ENCODE results near the gene MARCHF6.

MARCHF6 gene

GRCh38 chr5:10317825-10318682 lies 35.4 kb upstream of the MARCHF6 start:
- no peak for TF ChIP-seq ZFP3 (tag by site-specific recombination; IDR thresholded peaks at IDR 0.05; ENCODE audit: low read depth)
- TF ChIP-seq ZNF530 (tag by site-specific recombination; IDR thresholded peaks at IDR 0.05; ENCODE audit: low read depth) = no peak
- TF ChIP-seq BCL11B (tag by site-specific recombination; IDR thresholded peaks at IDR 0.05; ENCODE audit: low read depth) = no peak
- peak; percentile 69 for TF ChIP-seq SETDB1 (IDR thresholded peaks at IDR 0.05; ENCODE audit: insufficient read length, low read length)
- TF ChIP-seq ZNF223 (tag by site-specific recombination; IDR thresholded peaks at IDR 0.05) = no peak
- TF ChIP-seq KLF17 (tag by site-specific recombination; IDR thresholded peaks at IDR 0.05) = no peak
- TF ChIP-seq ZNF10 (tag by site-specific recombination; IDR thresholded peaks at IDR 0.05) = no peak
- TF ChIP-seq ZNF350 (tag by site-specific recombination; IDR thresholded peaks at IDR 0.05) = peak; percentile 90
- TF ChIP-seq ZNF311 (tag by site-specific recombination; IDR thresholded peaks at IDR 0.05; ENCODE audit: borderline replicate concordance) = no peak
- POLR2A ChIA-PET = interaction anchor here (1.3 kb wide), 1 partner anchor 35 kb away, joined by 3 read pairs; the partner anchor contains the start of gene MARCHF6
- Histone ChIP-seq H3K9me3 (ENCODE audit: control insufficient read depth, insufficient read depth, low read depth, low read length) (no peaks in the 10 kb centered on the region), H3K27ac (ENCODE audit: extremely low read depth, low read depth, low read length) (no peak overlapping the region), H3K4me3 (ENCODE audit: low read depth, low read length) (no peak overlapping the region), H3K4me1 (ENCODE audit: control insufficient read depth, insufficient read depth, low read length) (no peaks in the 10 kb centered on the region), H3K36me3 (ENCODE audit: control insufficient read depth in 2 of 2, insufficient read depth in 1 of 2, low read length in 2 of 2) (no peaks in the 10 kb centered on the region)
- CTCF ChIA-PET = interaction anchor here (0.7 to 1.1 kb wide), 2 partner anchors 12 to 34 kb away, joined by 3 to 5 read pairs; no protein-coding TSS in a partner anchor

- Histone ChIP-seq H3K27ac (ENCODE audit: extremely low read depth, low read depth, low read length) (no peak overlapping the region), H3K9me3 (ENCODE audit: control insufficient read depth, insufficient read depth, low read depth, low read length) (no peaks in the 10 kb centered on the region), H3K4me3 (ENCODE audit: low read depth, low read length) (no peak overlapping the region), H3K4me1 (ENCODE audit: control insufficient read depth, insufficient read depth, low read length) (peaks cover 3% of the 10 kb centered on the region), H3K36me3 (ENCODE audit: control insufficient read depth in 2 of 2, insufficient read depth in 1 of 2, low read length in 2 of 2) (no peaks in the 10 kb centered on the region)
- TF ChIP-seq ZNF704 (tag by site-specific recombination; IDR thresholded peaks at IDR 0.05) (no peak), ZNF416 (tag by site-specific recombination; IDR thresholded peaks at IDR 0.05) (no peak), ZNF664 (tag by site-specific recombination; IDR thresholded peaks at IDR 0.05) (no peak), EGR2 (tag by site-specific recombination; IDR thresholded peaks at IDR 0.05; ENCODE audit: low read depth) (no peak), ZNF837 (tag by site-specific recombination; IDR thresholded peaks at IDR 0.05) (no peak), ZNF555 (tag by site-specific recombination; conservative IDR thresholded peaks at IDR 0.05) (no peak), ZNF114 (tag by site-specific recombination; IDR thresholded peaks at IDR 0.05) (no peak), ZNF324 (tag by site-specific recombination; IDR thresholded peaks at IDR 0.05) (no peak), ZNF138 (tag by site-specific recombination; IDR thresholded peaks at IDR 0.05; ENCODE audit: borderline replicate concordance) (no peak), KLF7 (tag by site-specific recombination; IDR thresholded peaks at IDR 0.05; ENCODE audit: borderline replicate concordance) (no peak), ZNF19 (tag by site-specific recombination; IDR thresholded peaks at IDR 0.05; ENCODE audit: low read depth) (no peak), ZNF449 (tag by site-specific recombination; IDR thresholded peaks at IDR 0.05) (no peak), BCL11B (tag by site-specific recombination; IDR thresholded peaks at IDR 0.05; ENCODE audit: low read depth) (no peak), ZNF239 (tag by site-specific recombination; IDR thresholded peaks at IDR 0.05) (no peak)
- ChIA-PET CTCF (interaction anchor here (1.1 kb wide), 1 partner anchor 36 kb away, joined by 5 read pairs; no protein-coding TSS in a partner anchor), POLR2A (interaction anchor here (1.3 kb wide), 1 partner anchor 34 kb away, joined by 3 read pairs; the partner anchor contains the start of gene MARCHF6)
These were observed 34.2 kb upstream of the MARCHF6 start for GRCh38 chr5:10319202-10319851.

All from HEK293 (cell line).